Neural progenitor cell (in vitro differentiated cells): ENCODE data around the gene INHBC.

Source experiments
- CTCF ChIP-seq: fragments of 200-600 bp; sonication (generic); IDR thresholded peaks from 2 replicates; pipeline ENCODE4 v1.5.1; 2017; ENCODE audit warnings: antibody characterized with exemption, mild to moderate bottlenecking
- EZH2 ChIP-seq: fragments of 200-600 bp; sonication (generic); IDR thresholded peaks from 2 replicates; pipeline ENCODE4 v1.6.1; 2017; ENCODE audit warnings: antibody characterized with exemption, mild to moderate bottlenecking, moderate library complexity

GRCh38 chr12:57498132-57498502 is 63.5 kb downstream of the INHBC start:
- TF ChIP-seq EZH2 (no peak), CTCF (peak; percentile 13)
